CD4-positive, CD25-positive, alpha-beta regulatory T cell (primary cell): ENCODE data around the gene ADCY6. TPM values are rescaled to one million over a fixed set of nuclear protein-coding genes. Genes with fewer than 3 reads are reported as not detected.

Experiments used
- ATAC-seq, 2 donors: fragments of 150-1000 bp; cut with Tn5 transposase; one replicate each; pipeline ENCODE4 v1.10.0; 2021; ENCODE audit warnings: low read depth in 2 of 2, moderate number of reproducible peaks in 2 of 2, moderate library complexity in 1 of 2
- DNase-seq, 3 donors: peaks; one replicate each; pipeline versions ENCODE4 v3.0.0 to v3.0.0-alpha.2; 2012 to 2022; ENCODE audit warnings: mixed read lengths in 1 of 3
- H3K27ac ChIP-seq: one replicate; pipeline ENCODE4 v1.7.0; 2013; ENCODE audit warnings: mild to moderate bottlenecking, low read length; ENCODE audit not compliant: insufficient read depth, poor library complexity, severe bottlenecking
- H3K27me3 ChIP-seq: one replicate; pipeline ENCODE4 v1.7.0; 2013; ENCODE audit warnings: low read length; ENCODE audit not compliant: control insufficient read depth, insufficient read depth
- H3K36me3 ChIP-seq: one replicate; pipeline ENCODE4 v1.7.0; 2013; ENCODE audit warnings: mild to moderate bottlenecking, low read length, moderate library complexity; ENCODE audit not compliant: control insufficient read depth, insufficient read depth
- H3K4me1 ChIP-seq: 2 replicates; pipeline ENCODE4 v1.7.0; 2013; ENCODE audit warnings: mild to moderate bottlenecking, low read length; ENCODE audit not compliant: insufficient read depth, control insufficient read depth, poor library complexity, severe bottlenecking
- H3K4me3 ChIP-seq: one replicate; pipeline ENCODE4 v1.7.0; 2013; ENCODE audit warnings: low read depth, mild to moderate bottlenecking, low read length, moderate library complexity
- H3K9me3 ChIP-seq, 2 experiments: 1 replicate in 1 of 2; 2 replicates in 1 of 2; pipeline ENCODE4 v1.7.0; 2013; ENCODE audit warnings: low read length in 2 of 2, mild to moderate bottlenecking in 1 of 2, moderate library complexity in 1 of 2; ENCODE audit not compliant: control insufficient read depth in 2 of 2
- H3K27ac Mint-ChIP-seq, 3 donors: one replicate each; pipeline ENCODE4 v1.8.0; 2020 to 2022; ENCODE audit warnings: mild to moderate bottlenecking in 3 of 3, mixed read lengths in 3 of 3, moderate library complexity in 2 of 3
- H3K27me3 Mint-ChIP-seq: one replicate; pipeline ENCODE4 v1.8.0; 2022; ENCODE audit warnings: mild to moderate bottlenecking, mixed read lengths
- H3K36me3 Mint-ChIP-seq: one replicate; pipeline ENCODE4 v1.8.0; 2020; ENCODE audit warnings: mixed read lengths
- H3K4me1 Mint-ChIP-seq, 4 donors: one replicate each; pipeline ENCODE4 v1.8.0; 2020 to 2022; ENCODE audit warnings: mixed read lengths in 4 of 4, mild to moderate bottlenecking in 1 of 4
- H3K4me3 Mint-ChIP-seq, 4 donors: one replicate each; pipeline ENCODE4 v1.8.0; 2020 to 2022; ENCODE audit warnings: mild to moderate bottlenecking in 4 of 4, mixed read lengths in 4 of 4, moderate library complexity in 3 of 4
- H3K9me3 Mint-ChIP-seq, 7 donors: one replicate each; pipeline ENCODE4 v1.8.0; 2020 to 2022; ENCODE audit warnings: mixed read lengths in 7 of 7, mild to moderate bottlenecking in 3 of 7, moderate library complexity in 2 of 7
- polyA plus RNA-seq, 4 donors: library from polyadenylated mRNA; unstranded; fragments of 300-500 nt; fragmentation: Illumina TruSeq; gene quantifications; one replicate each; pipeline ENCODE4 v1.2.3, GENCODE V29; 2021
- total RNA-seq: library from RNA; stranded (reverse); gene quantifications from one replicate; pipeline ENCODE4 v1.2.3, GENCODE V29; 2022

Gene ADCY6
- total and polyA plus RNA-seq, 5 donors from 2014 or later: 0.12 TPM; not detected in 4

DNA sequence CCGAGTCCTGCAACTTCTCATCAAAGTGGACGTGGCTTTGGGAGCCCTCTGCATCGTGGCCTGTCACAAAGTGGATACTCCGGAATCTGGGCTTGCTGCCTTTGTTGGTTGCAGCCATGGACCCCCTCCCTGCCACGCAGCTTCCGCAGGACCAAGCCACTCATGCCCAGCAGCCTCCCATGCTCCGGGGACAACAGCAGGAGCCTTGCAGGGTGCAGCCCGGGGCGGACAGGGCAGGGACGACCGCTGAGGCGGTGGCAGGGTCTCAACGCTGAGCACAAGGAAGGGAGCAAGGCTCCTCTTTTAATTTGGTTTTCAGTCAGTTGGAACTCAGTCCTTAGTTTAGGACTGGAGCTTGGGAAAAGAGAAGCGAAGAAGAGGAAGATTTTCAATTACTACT, 12.1 kb upstream of the ADCY6 start:
- H3K9me3 ChIP-seq: no peaks in the 10 kb centered on the region
- H3K36me3 ChIP-seq: no peaks in the 10 kb centered on the region
- ATAC-seq (no peak), DNase-seq (no peak)
- Mint-ChIP-seq H3K4me3 (no peak overlapping the region), H3K27me3 (no peaks in the 10 kb centered on the region), H3K27ac (no peak overlapping the region), H3K4me1 (peaks cover 0 to 8% (median 6%) of the 10 kb centered on the region in 4 donors), H3K9me3 (no peaks in the 10 kb centered on the region), H3K36me3 (no peaks in the 10 kb centered on the region)
- H3K27ac ChIP-seq: no peak overlapping the region
- H3K4me1 ChIP-seq: peaks cover 4% of the 10 kb centered on the region
- no peaks in the 10 kb centered on the region for H3K27me3 ChIP-seq
- no peak overlapping the region for H3K4me3 ChIP-seq

DNA sequence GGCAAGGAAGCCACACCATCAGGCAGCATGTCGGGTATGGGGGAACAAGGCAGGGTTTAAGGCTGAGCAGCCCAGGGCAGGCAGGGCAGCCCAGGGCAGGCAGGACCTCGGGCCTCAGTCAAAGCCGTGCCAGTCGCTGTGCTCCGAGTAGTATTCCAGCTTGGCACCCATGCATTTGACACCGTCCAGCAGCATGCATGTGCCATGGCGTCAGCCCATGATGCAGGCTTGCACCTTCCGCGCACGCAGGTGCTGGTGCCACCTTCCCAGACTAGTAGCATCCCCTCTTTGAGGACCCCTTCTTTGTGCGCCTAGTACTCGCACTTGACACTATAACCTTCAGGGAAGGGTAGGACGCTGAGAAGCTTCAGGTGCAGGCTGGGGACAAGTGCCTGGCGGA, 11.6 kb upstream of the ADCY6 start:
- ATAC-seq: no peak

DNA sequence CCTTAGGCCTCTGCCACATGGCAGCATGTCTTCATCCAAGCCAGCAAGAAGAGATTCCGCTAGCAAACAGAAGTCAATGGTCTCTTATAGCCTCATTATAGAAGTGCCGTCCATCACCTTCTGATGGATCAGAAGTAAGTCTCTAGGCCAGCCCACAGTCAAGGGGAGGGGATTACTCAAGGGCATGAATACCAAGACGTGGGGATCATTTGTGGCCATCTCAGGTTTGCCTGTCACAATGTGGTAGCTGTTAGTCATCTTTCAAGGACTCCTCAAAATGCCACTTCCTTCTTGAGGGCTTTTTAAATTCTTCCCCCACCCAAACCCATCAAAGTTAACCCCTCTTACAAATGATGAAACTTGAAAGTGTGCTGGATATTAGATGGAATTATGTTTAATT, 8.1 kb upstream of the ADCY6 start:
- H3K4me3 Mint-ChIP-seq: no peak overlapping the region
- H3K4me1 ChIP-seq: no peaks in the 10 kb centered on the region
- H3K27ac Mint-ChIP-seq: no peak overlapping the region
- no peaks in the 10 kb centered on the region for H3K9me3 ChIP-seq
- peaks cover 0 to 5% (median 1%) of the 10 kb centered on the region in 4 donors for H3K4me1 Mint-ChIP-seq
- H3K4me3 ChIP-seq: no peak overlapping the region
- H3K27me3 Mint-ChIP-seq: no peaks in the 10 kb centered on the region
- H3K36me3 ChIP-seq: no peaks in the 10 kb centered on the region
- DNase-seq (no peak), ATAC-seq (no peak)
- H3K36me3 Mint-ChIP-seq: no peaks in the 10 kb centered on the region
- no peaks in the 10 kb centered on the region for H3K27me3 ChIP-seq
- no peak overlapping the region for H3K27ac ChIP-seq
- H3K9me3 Mint-ChIP-seq: no peaks in the 10 kb centered on the region

More for the DNA sequence above, 11.6 kb upstream of the ADCY6 start:
- Histone ChIP-seq H3K4me3 (no peak overlapping the region), H3K4me1 (peaks cover 4% of the 10 kb centered on the region), H3K27me3 (no peaks in the 10 kb centered on the region), H3K9me3 (no peaks in the 10 kb centered on the region), H3K36me3 (no peaks in the 10 kb centered on the region), H3K27ac (no peak overlapping the region)
- H3K9me3 Mint-ChIP-seq: no peaks in the 10 kb centered on the region
- DNase-seq: no peak
- H3K27me3 Mint-ChIP-seq: no peaks in the 10 kb centered on the region
- no peak overlapping the region for H3K4me3 Mint-ChIP-seq
- H3K4me1 Mint-ChIP-seq: peaks cover 0 to 11% (median 7%) of the 10 kb centered on the region in 4 donors
- no peak overlapping the region for H3K27ac Mint-ChIP-seq
- H3K36me3 Mint-ChIP-seq: no peaks in the 10 kb centered on the region

DNA sequence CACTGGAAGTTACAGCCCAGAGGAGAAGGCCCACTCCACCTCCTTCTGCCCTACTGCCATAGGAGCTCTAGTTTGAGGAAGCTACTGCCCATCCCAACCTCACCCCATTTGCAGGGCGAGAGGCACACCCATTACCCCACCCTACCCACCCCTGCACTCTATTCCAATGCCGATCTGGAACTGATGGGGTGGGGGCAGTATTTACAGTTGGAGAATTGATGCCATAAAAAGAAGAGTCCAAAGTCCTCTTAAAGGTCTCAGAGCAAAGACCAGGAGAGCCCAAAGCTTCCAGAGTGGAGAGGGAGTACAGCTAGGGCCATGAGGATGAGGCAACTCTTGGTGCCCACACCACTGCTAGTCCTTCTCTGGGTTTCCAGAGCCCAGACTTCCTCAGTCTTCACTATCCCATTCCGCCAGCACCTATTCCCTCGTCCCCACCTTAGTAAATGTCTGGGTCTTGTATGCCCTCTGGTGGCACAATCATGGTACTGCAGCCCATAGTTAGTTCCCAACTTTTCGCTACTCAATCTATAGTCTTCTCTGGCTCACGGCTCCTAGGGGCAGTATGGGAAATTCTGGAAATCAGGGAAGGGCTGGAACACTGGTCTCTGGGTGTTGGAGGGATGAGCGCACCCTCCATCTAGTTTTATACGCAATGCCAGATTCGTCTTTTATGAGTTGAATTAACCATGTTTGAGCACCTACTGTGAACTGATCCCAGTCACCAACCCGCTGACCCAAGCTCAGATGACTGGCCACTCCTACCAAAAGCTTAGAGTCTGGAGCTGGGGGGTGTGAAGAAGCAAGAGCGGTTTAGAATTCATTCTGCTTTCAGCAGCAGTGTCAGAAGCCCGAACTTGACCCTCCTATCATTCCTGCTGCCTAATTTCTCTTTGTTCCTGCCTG, 6.9 kb upstream of the ADCY6 start:
- H3K4me1 Mint-ChIP-seq: peaks cover 0 to 5% (median 1%) of the 10 kb centered on the region in 4 donors
- H3K4me3 Mint-ChIP-seq: no peak overlapping the region
- Histone ChIP-seq H3K9me3 (no peaks in the 10 kb centered on the region), H3K4me1 (no peaks in the 10 kb centered on the region), H3K36me3 (no peaks in the 10 kb centered on the region), H3K27me3 (no peaks in the 10 kb centered on the region), H3K27ac (no peak overlapping the region), H3K4me3 (no peak overlapping the region)
- peak overlapping the region in 1 of 3 donors; percentile 61 for H3K27ac Mint-ChIP-seq
- H3K9me3 Mint-ChIP-seq: no peaks in the 10 kb centered on the region
- H3K36me3 Mint-ChIP-seq: no peaks in the 10 kb centered on the region
- H3K27me3 Mint-ChIP-seq: peaks cover 4% of the 10 kb centered on the region
- DNase-seq (peak; percentile 38 to 48 (median 43)), ATAC-seq (peak; percentile 64 to 71)

DNA sequence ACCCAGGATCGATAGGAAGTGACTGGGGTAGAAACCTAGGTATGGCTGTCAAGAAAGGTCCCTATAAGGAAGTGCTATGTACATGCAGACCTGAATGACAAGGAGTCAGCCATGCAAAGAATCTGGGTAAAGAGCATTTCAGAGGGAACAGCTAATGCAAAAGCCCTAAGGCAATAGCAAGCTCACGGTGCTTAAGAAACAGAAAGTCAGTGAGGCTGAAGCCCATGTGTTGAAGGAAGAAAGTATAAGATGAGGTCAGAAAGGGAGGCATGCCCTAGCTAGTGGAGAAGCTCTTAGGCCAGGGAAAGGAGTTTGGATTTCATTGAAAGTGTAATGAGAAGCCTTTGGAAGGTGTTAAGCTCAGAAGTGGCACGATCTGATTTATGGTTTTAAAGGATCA, 6.0 kb upstream of the ADCY6 start:
- Histone ChIP-seq H3K9me3 (no peaks in the 10 kb centered on the region), H3K27ac (no peak overlapping the region), H3K4me1 (no peaks in the 10 kb centered on the region), H3K4me3 (no peak overlapping the region), H3K27me3 (peaks cover 4% of the 10 kb centered on the region), H3K36me3 (no peaks in the 10 kb centered on the region)
- peaks cover 14% of the 10 kb centered on the region for H3K27me3 Mint-ChIP-seq
- H3K36me3 Mint-ChIP-seq: no peaks in the 10 kb centered on the region
- no peaks in the 10 kb centered on the region for H3K9me3 Mint-ChIP-seq
- no peak for ATAC-seq
- H3K4me1 Mint-ChIP-seq: peaks cover 0 to 11% (median 1%) of the 10 kb centered on the region in 4 donors
- no peak for DNase-seq
- H3K4me3 Mint-ChIP-seq: no peak overlapping the region
- no peak overlapping the region for H3K27ac Mint-ChIP-seq

DNA sequence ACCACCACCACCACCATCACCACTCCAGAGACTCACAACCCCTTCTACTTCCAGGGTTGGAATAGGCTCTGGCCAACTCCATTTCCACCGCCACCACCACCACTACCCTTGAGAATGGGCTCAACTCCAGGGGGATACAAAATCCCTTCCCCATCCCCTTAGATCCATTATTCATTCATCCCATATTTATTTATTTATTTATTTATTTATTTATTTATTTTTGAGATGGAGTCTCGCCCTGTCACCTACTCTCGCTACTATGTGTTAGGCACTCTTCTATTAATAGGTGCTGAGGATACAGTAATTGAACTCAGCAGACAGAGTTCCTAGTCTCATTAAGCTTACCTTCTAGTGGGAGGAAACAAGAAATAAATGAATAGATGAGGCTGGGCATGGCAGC, 4.8 kb upstream of the ADCY6 start:
- Histone ChIP-seq H3K9me3 (no peaks in the 10 kb centered on the region), H3K4me3 (no peak overlapping the region), H3K27me3 (peaks cover 4% of the 10 kb centered on the region), H3K36me3 (no peaks in the 10 kb centered on the region), H3K27ac (no peak overlapping the region), H3K4me1 (peaks cover 8% of the 10 kb centered on the region)
- no peaks in the 10 kb centered on the region for H3K36me3 Mint-ChIP-seq
- H3K4me1 Mint-ChIP-seq: peaks cover 0 to 13% (median 1%) of the 10 kb centered on the region in 4 donors
- H3K4me3 Mint-ChIP-seq: no peak overlapping the region
- no peak for DNase-seq
- ATAC-seq: no peak
- H3K9me3 Mint-ChIP-seq: no peaks in the 10 kb centered on the region
- H3K27ac Mint-ChIP-seq: no peak overlapping the region
- peaks cover 19% of the 10 kb centered on the region for H3K27me3 Mint-ChIP-seq

DNA sequence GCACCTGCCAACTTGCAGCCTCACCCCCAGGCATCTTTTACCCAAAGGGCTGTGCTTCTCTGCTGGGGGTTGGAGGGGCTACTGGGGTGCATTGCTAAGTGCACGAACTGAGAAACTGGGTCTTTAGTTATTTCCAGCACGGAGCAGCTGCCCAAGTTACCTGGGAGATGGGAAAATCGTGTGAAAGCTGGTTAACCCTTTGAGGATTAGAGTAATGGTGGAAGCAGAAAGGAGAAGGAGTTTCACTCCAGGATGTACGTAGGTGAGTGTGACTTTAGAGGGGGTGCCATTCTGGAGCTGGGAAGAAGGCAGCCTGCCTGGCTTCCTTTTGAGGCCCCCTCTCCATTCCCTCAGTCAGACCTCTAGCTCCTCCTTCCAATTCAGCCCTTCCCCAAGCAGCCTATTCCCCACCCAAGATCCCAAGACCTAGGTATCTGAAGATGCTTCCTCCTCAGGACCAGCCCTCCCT, 1.0 kb upstream of the ADCY6 start:
- no peak overlapping the region for H3K27ac Mint-ChIP-seq
- H3K36me3 Mint-ChIP-seq: no peaks in the 10 kb centered on the region
- H3K27me3 ChIP-seq: peaks cover 6% of the 10 kb centered on the region
- DNase-seq (no peak), ATAC-seq (no peak)
- H3K9me3 Mint-ChIP-seq: no peaks in the 10 kb centered on the region
- no peak overlapping the region for H3K4me3 ChIP-seq
- peaks cover 13% of the 10 kb centered on the region for H3K4me1 ChIP-seq
- H3K4me1 Mint-ChIP-seq: peaks cover 0 to 18% (median 0%) of the 10 kb centered on the region in 4 donors
- peaks cover 52% of the 10 kb centered on the region for H3K27me3 Mint-ChIP-seq
- no peaks in the 10 kb centered on the region for H3K9me3 ChIP-seq
- peak overlapping the region; percentile 34 to 44 (median 40) for H3K4me3 Mint-ChIP-seq
- H3K27ac ChIP-seq: no peak overlapping the region
- H3K36me3 ChIP-seq: no peaks in the 10 kb centered on the region

DNA sequence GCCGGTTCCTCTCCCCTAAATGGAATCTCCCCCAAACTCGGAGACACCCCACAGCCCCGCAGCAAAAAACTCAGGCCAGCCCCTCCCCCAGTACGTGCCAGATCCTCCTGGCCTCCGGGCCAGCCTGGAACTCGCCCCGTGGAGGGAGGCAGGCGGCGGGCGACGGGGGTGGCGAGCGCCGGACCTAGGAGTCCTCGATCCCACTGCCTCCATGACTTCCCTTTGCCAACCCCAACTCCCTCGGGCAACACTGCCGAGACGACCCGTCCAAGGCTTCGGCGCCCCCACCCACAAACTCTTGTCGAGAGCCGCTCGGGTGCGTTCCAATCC, 400 bp downstream of the ADCY6 start:
- no peaks in the 10 kb centered on the region for H3K36me3 Mint-ChIP-seq
- peaks cover 0 to 18% (median 0%) of the 10 kb centered on the region in 4 donors for H3K4me1 Mint-ChIP-seq
- Histone ChIP-seq H3K27me3 (peaks cover 6% of the 10 kb centered on the region), H3K9me3 (no peaks in the 10 kb centered on the region), H3K36me3 (no peaks in the 10 kb centered on the region), H3K4me1 (peaks cover 13% of the 10 kb centered on the region), H3K27ac (no peak overlapping the region), H3K4me3 (no peak overlapping the region)
- H3K27ac Mint-ChIP-seq: no peak overlapping the region
- no peaks in the 10 kb centered on the region for H3K9me3 Mint-ChIP-seq
- H3K27me3 Mint-ChIP-seq: peaks cover 62% of the 10 kb centered on the region
- ATAC-seq (no peak), DNase-seq (no peak)
- H3K4me3 Mint-ChIP-seq: peak overlapping the region in 3 of 4 donors; percentile 54 to 62 (median 57)
